WTC11 (cell line): Measurements from ENCODE around the gene PRPSAP1. TPM values are rescaled to one million over a fixed set of nuclear protein-coding genes. Genes with fewer than 3 reads are reported as not detected.

Source experiments
- AR ChIP-seq: fragments of 250-450 bp; sonication (Bioruptor Pico); IDR thresholded peaks from 2 replicates; pipeline ENCODE4 v1.9.0; 2021; ENCODE audit warnings: mild to moderate bottlenecking
- ATF3 ChIP-seq: sonication (generic); formaldehyde crosslinking; conservative IDR thresholded peaks from 2 replicates; pipeline ENCODE4 v1.8.1; 2022; ENCODE audit warnings: mild to moderate bottlenecking, missing genetic modification reagents
- ATF6 ChIP-seq: sonication (generic); formaldehyde crosslinking; IDR thresholded peaks from 2 replicates; pipeline ENCODE4 v1.8.1; 2023; ENCODE audit warnings: mild to moderate bottlenecking, missing genetic modification reagents
- EMX1 ChIP-seq: fragments of 250-450 bp; sonication (Bioruptor Pico); IDR thresholded peaks from 2 replicates; pipeline ENCODE4 v1.8.0; 2021; ENCODE audit warnings: mild to moderate bottlenecking
- ESRRA ChIP-seq: sonication (generic); formaldehyde crosslinking; IDR thresholded peaks from 2 replicates; pipeline ENCODE4 v1.8.1; 2022; ENCODE audit warnings: mild to moderate bottlenecking, missing genetic modification reagents, borderline replicate concordance
- FOXK1 ChIP-seq: sonication (generic); formaldehyde crosslinking; IDR thresholded peaks from 2 replicates; pipeline ENCODE4 v1.8.0; 2022; ENCODE audit warnings: mild to moderate bottlenecking, moderate library complexity, missing genetic modification reagents
- HMGA2 ChIP-seq: fragments of 250-450 bp; sonication (Bioruptor Pico); IDR thresholded peaks from 2 replicates; pipeline ENCODE4 v1.4.0; 2021; ENCODE audit warnings: mild to moderate bottlenecking, moderate library complexity
- KAT7 ChIP-seq: sonication (generic); formaldehyde crosslinking; IDR thresholded peaks from 2 replicates; pipeline ENCODE4 v1.8.1; 2023; ENCODE audit warnings: missing genetic modification reagents, mild to moderate bottlenecking, borderline replicate concordance
- NFE2L1 ChIP-seq: sonication (generic); formaldehyde crosslinking; IDR thresholded peaks from 2 replicates; pipeline ENCODE4 v1.8.1; 2023; ENCODE audit warnings: missing genetic modification reagents
- NFYB ChIP-seq: sonication (generic); formaldehyde crosslinking; conservative IDR thresholded peaks from 2 replicates; pipeline ENCODE4 v1.8.0; 2022; ENCODE audit warnings: low read depth, missing genetic modification reagents
- NR2C2 ChIP-seq: sonication (generic); formaldehyde crosslinking; IDR thresholded peaks from 2 replicates; pipeline ENCODE4 v1.8.0; 2022; ENCODE audit warnings: mild to moderate bottlenecking, missing genetic modification reagents
- SOX15 ChIP-seq: fragments of 250-450 bp; sonication (Bioruptor Pico); IDR thresholded peaks from 2 replicates; pipeline ENCODE4 v1.9.0; 2021; ENCODE audit warnings: mild to moderate bottlenecking
- TEAD1 ChIP-seq: sonication (generic); formaldehyde crosslinking; IDR thresholded peaks from 2 replicates; pipeline ENCODE4 v1.8.0; 2022; ENCODE audit warnings: mild to moderate bottlenecking, missing genetic modification reagents
- ZNF232 ChIP-seq: sonication (generic); formaldehyde crosslinking; IDR thresholded peaks from 2 replicates; pipeline ENCODE4 v1.8.0; 2022; ENCODE audit warnings: mild to moderate bottlenecking, missing genetic modification reagents
- ZNF423 ChIP-seq: fragments of 250-450 bp; sonication (Bioruptor Pico); IDR thresholded peaks from 2 replicates; pipeline ENCODE4 v2.1.2; 2022; ENCODE audit warnings: mild to moderate bottlenecking, moderate library complexity
- total RNA-seq: library from RNA; stranded (reverse); gene quantifications from 3 replicates; pipeline ENCODE4 v1.2.3, GENCODE V29; 2021
- TF ChIP-seq, protein P1 (sequence below): sonication (generic); formaldehyde crosslinking; IDR thresholded peaks from 2 replicates; pipeline ENCODE4 v1.8.0; 2022; ENCODE audit warnings: mild to moderate bottlenecking, missing genetic modification reagents
- TF ChIP-seq, protein P2 (sequence below): sonication (generic); formaldehyde crosslinking; IDR thresholded peaks from 2 replicates; pipeline ENCODE4 v1.8.1; 2022; ENCODE audit warnings: missing genetic modification reagents, borderline replicate concordance
- TF ChIP-seq, protein P3 (sequence below): sonication (generic); formaldehyde crosslinking; IDR thresholded peaks from 2 replicates; pipeline ENCODE4 v1.8.1; 2023; ENCODE audit warnings: mild to moderate bottlenecking, moderate library complexity, missing genetic modification reagents
- TF ChIP-seq, protein P4 (sequence below): sonication (generic); formaldehyde crosslinking; IDR thresholded peaks from 2 replicates; pipeline ENCODE4 v1.8.0; 2022; ENCODE audit warnings: missing genetic modification reagents
- TF ChIP-seq, protein P5 (sequence below): fragments of 250-450 bp; sonication (Bioruptor Pico); IDR thresholded peaks from 2 replicates; pipeline ENCODE4 v1.9.0; 2021; ENCODE audit warnings: mild to moderate bottlenecking
- TF ChIP-seq, protein P6 (sequence below): sonication (generic); formaldehyde crosslinking; IDR thresholded peaks from 2 replicates; pipeline ENCODE4 v1.8.0; 2023; ENCODE audit warnings: mild to moderate bottlenecking, missing genetic modification reagents
- TF ChIP-seq, protein P7 (sequence below): sonication (generic); formaldehyde crosslinking; IDR thresholded peaks from 2 replicates; pipeline ENCODE4 v1.8.0; 2022; ENCODE audit warnings: mild to moderate bottlenecking, missing genetic modification reagents

Gene PRPSAP1
- total RNA-seq, 1 experiment from 2014 or later = 56.5 TPM

- TF ChIP-seq NR2C2 (CRISPR knock-in tag) (no peak), ZNF423 (no peak), AR (CRISPR knock-in tag) (no peak), ATF3 (no peak), NFE2L1 (CRISPR knock-in tag) (no peak), EMX1 (CRISPR knock-in tag) (no peak), KAT7 (0 out of 2 replicates have a peak, but pooled peaks have one; percentile 62), TEAD1 (CRISPR knock-in tag) (no peak), NFYB (CRISPR knock-in tag) (no peak), ATF6 (CRISPR knock-in tag) (no peak), FOXK1 (CRISPR knock-in tag) (no peak), ZNF232 (no peak), SOX15 (CRISPR knock-in tag) (no peak), HMGA2 (CRISPR knock-in tag) (no peak), ESRRA (CRISPR knock-in tag) (0 out of 2 replicates have a peak, but pooled peaks have one; percentile 23)
- TF ChIP-seq, protein P1, sequence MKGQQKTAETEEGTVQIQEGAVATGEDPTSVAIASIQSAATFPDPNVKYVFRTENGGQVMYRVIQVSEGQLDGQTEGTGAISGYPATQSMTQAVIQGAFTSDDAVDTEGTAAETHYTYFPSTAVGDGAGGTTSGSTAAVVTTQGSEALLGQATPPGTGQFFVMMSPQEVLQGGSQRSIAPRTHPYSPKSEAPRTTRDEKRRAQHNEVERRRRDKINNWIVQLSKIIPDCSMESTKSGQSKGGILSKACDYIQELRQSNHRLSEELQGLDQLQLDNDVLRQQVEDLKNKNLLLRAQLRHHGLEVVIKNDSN (CRISPR knock-in tag) = no peak
- TF ChIP-seq, protein P2, sequence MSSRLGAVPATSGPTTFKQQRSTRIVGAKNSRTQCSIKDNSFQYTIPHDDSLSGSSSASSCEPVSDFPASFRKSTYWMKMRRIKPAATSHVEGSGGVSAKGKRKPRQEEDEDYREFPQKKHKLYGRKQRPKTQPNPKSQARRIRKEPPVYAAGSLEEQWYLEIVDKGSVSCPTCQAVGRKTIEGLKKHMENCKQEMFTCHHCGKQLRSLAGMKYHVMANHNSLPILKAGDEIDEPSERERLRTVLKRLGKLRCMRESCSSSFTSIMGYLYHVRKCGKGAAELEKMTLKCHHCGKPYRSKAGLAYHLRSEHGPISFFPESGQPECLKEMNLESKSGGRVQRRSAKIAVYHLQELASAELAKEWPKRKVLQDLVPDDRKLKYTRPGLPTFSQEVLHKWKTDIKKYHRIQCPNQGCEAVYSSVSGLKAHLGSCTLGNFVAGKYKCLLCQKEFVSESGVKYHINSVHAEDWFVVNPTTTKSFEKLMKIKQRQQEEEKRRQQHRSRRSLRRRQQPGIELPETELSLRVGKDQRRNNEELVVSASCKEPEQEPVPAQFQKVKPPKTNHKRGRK (CRISPR knock-in tag) = no peak
- TF ChIP-seq, protein P3, sequence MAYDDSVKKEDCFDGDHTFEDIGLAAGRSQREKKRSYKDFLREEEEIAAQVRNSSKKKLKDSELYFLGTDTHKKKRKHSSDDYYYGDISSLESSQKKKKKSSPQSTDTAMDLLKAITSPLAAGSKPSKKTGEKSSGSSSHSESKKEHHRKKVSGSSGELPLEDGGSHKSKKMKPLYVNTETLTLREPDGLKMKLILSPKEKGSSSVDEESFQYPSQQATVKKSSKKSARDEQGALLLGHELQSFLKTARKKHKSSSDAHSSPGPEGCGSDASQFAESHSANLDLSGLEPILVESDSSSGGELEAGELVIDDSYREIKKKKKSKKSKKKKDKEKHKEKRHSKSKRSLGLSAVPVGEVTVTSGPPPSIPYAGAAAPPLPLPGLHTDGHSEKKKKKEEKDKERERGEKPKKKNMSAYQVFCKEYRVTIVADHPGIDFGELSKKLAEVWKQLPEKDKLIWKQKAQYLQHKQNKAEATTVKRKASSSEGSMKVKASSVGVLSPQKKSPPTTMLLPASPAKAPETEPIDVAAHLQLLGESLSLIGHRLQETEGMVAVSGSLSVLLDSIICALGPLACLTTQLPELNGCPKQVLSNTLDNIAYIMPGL = no peak; the same call in 1 of the 2 replicates
- TF ChIP-seq, protein P4, sequence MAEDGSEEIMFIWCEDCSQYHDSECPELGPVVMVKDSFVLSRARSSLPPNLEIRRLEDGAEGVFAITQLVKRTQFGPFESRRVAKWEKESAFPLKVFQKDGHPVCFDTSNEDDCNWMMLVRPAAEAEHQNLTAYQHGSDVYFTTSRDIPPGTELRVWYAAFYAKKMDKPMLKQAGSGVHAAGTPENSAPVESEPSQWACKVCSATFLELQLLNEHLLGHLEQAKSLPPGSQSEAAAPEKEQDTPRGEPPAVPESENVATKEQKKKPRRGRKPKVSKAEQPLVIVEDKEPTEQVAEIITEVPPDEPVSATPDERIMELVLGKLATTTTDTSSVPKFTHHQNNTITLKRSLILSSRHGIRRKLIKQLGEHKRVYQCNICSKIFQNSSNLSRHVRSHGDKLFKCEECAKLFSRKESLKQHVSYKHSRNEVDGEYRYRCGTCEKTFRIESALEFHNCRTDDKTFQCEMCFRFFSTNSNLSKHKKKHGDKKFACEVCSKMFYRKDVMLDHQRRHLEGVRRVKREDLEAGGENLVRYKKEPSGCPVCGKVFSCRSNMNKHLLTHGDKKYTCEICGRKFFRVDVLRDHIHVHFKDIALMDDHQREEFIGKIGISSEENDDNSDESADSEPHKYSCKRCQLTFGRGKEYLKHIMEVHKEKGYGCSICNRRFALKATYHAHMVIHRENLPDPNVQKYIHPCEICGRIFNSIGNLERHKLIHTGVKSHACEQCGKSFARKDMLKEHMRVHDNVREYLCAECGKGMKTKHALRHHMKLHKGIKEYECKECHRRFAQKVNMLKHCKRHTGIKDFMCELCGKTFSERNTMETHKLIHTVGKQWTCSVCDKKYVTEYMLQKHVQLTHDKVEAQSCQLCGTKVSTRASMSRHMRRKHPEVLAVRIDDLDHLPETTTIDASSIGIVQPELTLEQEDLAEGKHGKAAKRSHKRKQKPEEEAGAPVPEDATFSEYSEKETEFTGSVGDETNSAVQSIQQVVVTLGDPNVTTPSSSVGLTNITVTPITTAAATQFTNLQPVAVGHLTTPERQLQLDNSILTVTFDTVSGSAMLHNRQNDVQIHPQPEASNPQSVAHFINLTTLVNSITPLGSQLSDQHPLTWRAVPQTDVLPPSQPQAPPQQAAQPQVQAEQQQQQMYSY (CRISPR knock-in tag) = no peak
- TF ChIP-seq, protein P5, sequence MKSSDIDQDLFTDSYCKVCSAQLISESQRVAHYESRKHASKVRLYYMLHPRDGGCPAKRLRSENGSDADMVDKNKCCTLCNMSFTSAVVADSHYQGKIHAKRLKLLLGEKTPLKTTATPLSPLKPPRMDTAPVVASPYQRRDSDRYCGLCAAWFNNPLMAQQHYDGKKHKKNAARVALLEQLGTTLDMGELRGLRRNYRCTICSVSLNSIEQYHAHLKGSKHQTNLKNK (CRISPR knock-in tag) = no peak
- TF ChIP-seq, protein P6, sequence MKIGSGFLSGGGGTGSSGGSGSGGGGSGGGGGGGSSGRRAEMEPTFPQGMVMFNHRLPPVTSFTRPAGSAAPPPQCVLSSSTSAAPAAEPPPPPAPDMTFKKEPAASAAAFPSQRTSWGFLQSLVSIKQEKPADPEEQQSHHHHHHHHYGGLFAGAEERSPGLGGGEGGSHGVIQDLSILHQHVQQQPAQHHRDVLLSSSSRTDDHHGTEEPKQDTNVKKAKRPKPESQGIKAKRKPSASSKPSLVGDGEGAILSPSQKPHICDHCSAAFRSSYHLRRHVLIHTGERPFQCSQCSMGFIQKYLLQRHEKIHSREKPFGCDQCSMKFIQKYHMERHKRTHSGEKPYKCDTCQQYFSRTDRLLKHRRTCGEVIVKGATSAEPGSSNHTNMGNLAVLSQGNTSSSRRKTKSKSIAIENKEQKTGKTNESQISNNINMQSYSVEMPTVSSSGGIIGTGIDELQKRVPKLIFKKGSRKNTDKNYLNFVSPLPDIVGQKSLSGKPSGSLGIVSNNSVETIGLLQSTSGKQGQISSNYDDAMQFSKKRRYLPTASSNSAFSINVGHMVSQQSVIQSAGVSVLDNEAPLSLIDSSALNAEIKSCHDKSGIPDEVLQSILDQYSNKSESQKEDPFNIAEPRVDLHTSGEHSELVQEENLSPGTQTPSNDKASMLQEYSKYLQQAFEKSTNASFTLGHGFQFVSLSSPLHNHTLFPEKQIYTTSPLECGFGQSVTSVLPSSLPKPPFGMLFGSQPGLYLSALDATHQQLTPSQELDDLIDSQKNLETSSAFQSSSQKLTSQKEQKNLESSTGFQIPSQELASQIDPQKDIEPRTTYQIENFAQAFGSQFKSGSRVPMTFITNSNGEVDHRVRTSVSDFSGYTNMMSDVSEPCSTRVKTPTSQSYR = no peak
- TF ChIP-seq, protein P7, sequence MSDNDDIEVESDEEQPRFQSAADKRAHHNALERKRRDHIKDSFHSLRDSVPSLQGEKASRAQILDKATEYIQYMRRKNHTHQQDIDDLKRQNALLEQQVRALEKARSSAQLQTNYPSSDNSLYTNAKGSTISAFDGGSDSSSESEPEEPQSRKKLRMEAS (CRISPR knock-in tag) = peak; percentile 21; the same call in 1 of the 2 replicates
Observed at GRCh38 chr17:76384222-76384986, 30.7 kb upstream of the PRPSAP1 start, which contains the start of gene SPHK1 (continued).
